AG04450 (cell line): ENCODE measurements around the gene TICAM2. TPM values are rescaled to one million over a fixed set of nuclear protein-coding genes. Genes with fewer than 3 reads are reported as not detected.

ENCODE experiments used
- CTCF ChIA-PET: fragments of 300-600, 350-600 bp; formaldehyde crosslinking; extraction: SDS; loops from one replicate; lab custom pipeline; 2022; ENCODE audit warnings: antibody characterized with exemption, inconsistent platforms; lab: Charles Lee
- POLR2A ChIA-PET: fragments of 350-600 bp; formaldehyde crosslinking; extraction: SDS; loops from one replicate; lab custom pipeline; 2021; ENCODE audit warnings: antibody characterized with exemption, inconsistent platforms; lab: Yijun Ruan, JAX
- DNase-seq: peaks from one replicate; pipeline ENCODE4 v3.0.0-alpha.2; 2011; ENCODE audit warnings: low read depth, low spot score
- H3K27ac ChIP-seq: one replicate; pipeline ENCODE4 v1.5.1; 2012; ENCODE audit warnings: low read depth, low read length, control low read depth
- H3K27me3 ChIP-seq: one replicate; pipeline ENCODE4 v1.6.0; 2012; ENCODE audit warnings: low read length; ENCODE audit not compliant: control insufficient read depth, insufficient read depth
- H3K4me3 ChIP-seq: 2 replicates; pipeline ENCODE4 v1.5.1; 2011; ENCODE audit warnings: mild to moderate bottlenecking, low read depth, low read length, control low read depth
- H3K9me3 ChIP-seq: 2 replicates; pipeline ENCODE4 v1.5.1; 2012; ENCODE audit warnings: low read length; ENCODE audit not compliant: control insufficient read depth, insufficient read depth
- CTCF ChIP-seq: IDR thresholded peaks from 2 replicates; pipeline ENCODE4 v1.5.1; 2011; ENCODE audit warnings: low read depth, low read length, control low read depth, inconsistent platforms
- polyA plus RNA-seq: library from polyadenylated mRNA; depleted of rRNA; stranded (reverse); fragments of >200 nt; gene quantifications from 2 replicates; pipeline ENCODE4 v1.2.3, GENCODE V29; 2011

The TICAM2 gene
- polyA plus RNA-seq, 1 experiment = 4.3 TPM

DNA sequence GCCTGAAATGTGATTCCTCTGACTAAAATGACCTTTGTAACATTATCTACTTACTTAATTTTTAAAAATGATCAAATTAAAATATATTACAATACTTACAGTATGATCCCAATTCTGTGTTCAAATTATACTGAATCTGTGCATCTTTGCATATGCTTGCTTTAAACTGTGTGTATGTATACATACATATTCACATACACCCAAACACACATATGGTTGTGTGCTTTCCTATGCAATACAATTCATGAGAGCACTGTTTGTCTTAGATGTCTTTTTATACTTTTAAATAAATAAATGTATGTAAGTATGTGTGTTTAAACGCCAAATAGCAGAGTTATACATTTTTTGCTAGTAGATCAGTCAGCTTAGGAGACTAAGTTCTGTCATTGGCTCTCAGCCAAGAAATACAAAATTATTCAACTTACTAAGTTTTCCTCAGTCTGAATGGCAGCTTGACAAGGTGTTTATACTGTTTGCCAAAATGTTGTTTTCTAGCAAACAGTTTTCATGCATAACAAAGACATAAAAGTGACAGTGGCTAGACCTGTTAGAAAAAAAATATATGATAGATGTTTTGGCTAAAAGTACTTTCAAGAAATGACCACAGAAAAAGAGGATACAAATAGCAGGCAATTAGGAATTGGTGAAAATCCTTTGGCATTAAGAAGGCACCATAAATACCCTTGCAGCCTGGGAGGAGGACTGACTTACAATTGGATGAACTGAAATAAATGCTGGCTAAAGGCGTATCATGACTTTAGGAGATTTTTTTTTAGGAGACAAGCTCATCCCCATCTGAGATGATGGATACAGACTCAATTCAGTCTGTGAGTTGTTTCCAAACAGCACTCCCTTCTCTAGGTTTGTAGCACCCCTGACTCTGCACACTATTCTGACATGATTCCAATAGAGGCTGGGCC is 7.9 kb downstream of the TICAM2 start:
- no peaks in the 10 kb centered on the region for H3K27me3 ChIP-seq
- POLR2A ChIA-PET = no interaction called here
- no peaks in the 10 kb centered on the region for H3K9me3 ChIP-seq
- no peak overlapping the region for H3K27ac ChIP-seq
- DNase-seq = no peak
- CTCF ChIA-PET = interaction anchor here (0.6 to 1.0 kb wide), 3 partner anchors 41 to 333 kb away, joined by 3 read pairs; no protein-coding TSS in a partner anchor
- no peak for TF ChIP-seq CTCF
- no peak overlapping the region for H3K4me3 ChIP-seq

DNA sequence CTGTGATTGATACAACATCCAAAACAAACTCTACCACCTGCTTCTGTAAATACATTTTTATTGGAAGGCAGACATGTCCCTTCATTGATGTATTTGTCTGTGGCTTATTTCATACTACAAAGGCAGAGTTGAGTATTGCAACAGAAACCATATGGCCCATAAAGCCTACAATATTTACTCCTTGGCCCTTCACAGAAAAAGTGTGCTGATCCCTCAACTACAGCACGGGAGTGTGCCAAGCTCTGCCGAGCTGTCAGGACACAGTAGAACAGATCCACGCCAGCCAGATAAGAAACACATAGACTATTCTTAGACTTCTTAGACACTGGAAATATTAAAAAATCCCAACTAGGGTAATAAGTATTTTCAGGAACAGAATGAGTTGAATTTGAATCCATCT is 13.2 kb downstream of the TICAM2 start:
- H3K27me3 ChIP-seq = no peaks in the 10 kb centered on the region
- POLR2A ChIA-PET = no interaction called here
- no peak for DNase-seq
- no peak overlapping the region for H3K27ac ChIP-seq
- TF ChIP-seq CTCF = no peak
- CTCF ChIA-PET = interaction anchor here (6.8 kb wide), 1 partner anchor 280 kb away, joined by 61 read pairs; no protein-coding TSS in a partner anchor
- no peaks in the 10 kb centered on the region for H3K9me3 ChIP-seq
- H3K4me3 ChIP-seq = no peak overlapping the region

GRCh38 chr5:115588640-115589039 is 13.6 kb downstream of the TICAM2 start:
- ChIA-PET POLR2A (no interaction called here), CTCF (interaction anchor here (1.8 to 6.8 kb wide), 2 partner anchors 279 to 283 kb away, joined by 7 to 61 read pairs; no protein-coding TSS in a partner anchor)
- Histone ChIP-seq H3K27ac (no peak overlapping the region), H3K4me3 (no peak overlapping the region), H3K9me3 (no peaks in the 10 kb centered on the region), H3K27me3 (no peaks in the 10 kb centered on the region)
- TF ChIP-seq CTCF = no peak
- no peak for DNase-seq

DNA sequence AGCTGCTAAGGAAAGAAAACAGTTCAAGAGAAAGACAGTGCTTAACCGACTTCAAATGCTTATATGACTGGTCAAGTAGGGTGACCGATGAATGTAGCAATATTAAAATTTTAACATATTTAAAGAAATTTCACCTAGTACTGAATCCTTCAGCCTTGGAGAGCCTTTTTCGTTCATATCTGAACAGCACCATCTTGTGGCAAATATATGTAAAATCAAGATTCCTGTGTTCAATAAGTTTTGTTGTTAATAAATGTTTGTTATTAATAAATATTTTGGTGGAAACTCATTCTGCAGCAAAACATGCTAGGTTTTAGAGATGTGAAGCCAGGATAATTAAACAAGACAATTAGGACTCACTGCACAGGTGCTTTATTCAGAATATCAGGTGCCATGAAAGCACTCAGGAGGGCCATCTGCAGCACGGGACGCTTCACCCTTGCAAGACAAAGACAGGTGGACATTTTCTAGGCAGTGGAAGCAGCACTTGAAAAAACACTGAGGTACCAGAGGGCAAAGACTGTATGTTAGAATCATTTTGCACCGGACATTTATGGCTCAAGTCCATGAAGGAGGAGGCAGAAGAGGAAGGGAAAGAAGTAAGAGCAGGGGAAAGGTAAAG is 15.6 kb downstream of the TICAM2 start:
- Histone ChIP-seq H3K27me3 (no peaks in the 10 kb centered on the region), H3K4me3 (no peak overlapping the region), H3K27ac (no peak overlapping the region), H3K9me3 (no peaks in the 10 kb centered on the region)
- CTCF ChIA-PET = interaction anchor here (0.6 to 6.8 kb wide), 4 partner anchors 19 to 1430 kb away, joined by 3 to 61 read pairs (median 6); no protein-coding TSS in a partner anchor
- POLR2A ChIA-PET = no interaction called here
- TF ChIP-seq CTCF = peak; percentile 44
- no peak for DNase-seq
